ENCODE measurements around the gene CRX.
"Not testable (repeated sequence)": the region's sequence is repeated elsewhere in the genome, so short reads cannot be mapped to it uniquely, and the experiment has no call there.

GRCh38 chr19:47816270-47816669, 5.5 kb upstream of the CRX start:
- TF ChIP-seq, protein P1, sequence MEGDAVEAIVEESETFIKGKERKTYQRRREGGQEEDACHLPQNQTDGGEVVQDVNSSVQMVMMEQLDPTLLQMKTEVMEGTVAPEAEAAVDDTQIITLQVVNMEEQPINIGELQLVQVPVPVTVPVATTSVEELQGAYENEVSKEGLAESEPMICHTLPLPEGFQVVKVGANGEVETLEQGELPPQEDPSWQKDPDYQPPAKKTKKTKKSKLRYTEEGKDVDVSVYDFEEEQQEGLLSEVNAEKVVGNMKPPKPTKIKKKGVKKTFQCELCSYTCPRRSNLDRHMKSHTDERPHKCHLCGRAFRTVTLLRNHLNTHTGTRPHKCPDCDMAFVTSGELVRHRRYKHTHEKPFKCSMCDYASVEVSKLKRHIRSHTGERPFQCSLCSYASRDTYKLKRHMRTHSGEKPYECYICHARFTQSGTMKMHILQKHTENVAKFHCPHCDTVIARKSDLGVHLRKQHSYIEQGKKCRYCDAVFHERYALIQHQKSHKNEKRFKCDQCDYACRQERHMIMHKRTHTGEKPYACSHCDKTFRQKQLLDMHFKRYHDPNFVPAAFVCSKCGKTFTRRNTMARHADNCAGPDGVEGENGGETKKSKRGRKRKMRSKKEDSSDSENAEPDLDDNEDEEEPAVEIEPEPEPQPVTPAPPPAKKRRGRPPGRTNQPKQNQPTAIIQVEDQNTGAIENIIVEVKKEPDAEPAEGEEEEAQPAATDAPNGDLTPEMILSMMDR (IDR thresholded peaks at IDR 0.05), result not testable (repeated sequence)
- not testable (repeated sequence) for TF ChIP-seq POLR2A (IDR thresholded peaks at IDR 0.05)

Measured in prostate gland (tissue), 2 donors.